DND-41 (cell line): ENCODE measurements around the gene PRXL2B.
"Not testable (repeated sequence)": the region's sequence is repeated elsewhere in the genome, so short reads cannot be mapped to it uniquely, and the experiment has no call there.

ENCODE experiments used
- ATAC-seq: fragments of 200-7000 bp; cut with Tn5 transposase; 3 replicates; pipeline ENCODE4 v1.9.1; 2021; ENCODE audit warnings: low read depth; ENCODE audit not compliant: insufficient read depth
- DNase-seq: peaks from one replicate; pipeline ENCODE4 v3.0.0-alpha.2; 2020
- H2AFZ ChIP-seq: 2 replicates; pipeline ENCODE4 v1.6.0; 2012; ENCODE audit warnings: low read depth, low read length
- H3K27ac ChIP-seq: 2 replicates; pipeline ENCODE4 v1.5.1; 2012; ENCODE audit warnings: low read length, inconsistent platforms
- H3K27me3 ChIP-seq: fragments of 200-600 bp; sonication (generic); 2 replicates; pipeline ENCODE4 v1.6.0; 2012; ENCODE audit warnings: low read length, mild to moderate bottlenecking, inconsistent platforms; ENCODE audit not compliant: insufficient read depth, poor library complexity
- H3K36me3 ChIP-seq: 2 replicates; pipeline ENCODE4 v1.5.1; 2012; ENCODE audit warnings: low read length, inconsistent platforms; ENCODE audit not compliant: insufficient read depth
- H3K4me1 ChIP-seq: 2 replicates; pipeline ENCODE4 v1.5.1; 2012; ENCODE audit warnings: mild to moderate bottlenecking, low read length; ENCODE audit not compliant: insufficient read depth
- H3K4me2 ChIP-seq: 2 replicates; pipeline ENCODE4 v1.6.0; 2012; ENCODE audit warnings: mild to moderate bottlenecking, moderate library complexity, low read length, inconsistent platforms; ENCODE audit not compliant: insufficient read depth
- H3K4me3 ChIP-seq, 2 experiments: fragments of 200-600 bp in 1 of 2; shearing (Covaris generic) in 1 of 2; 2 replicates each; pipeline ENCODE4 v1.5.1; 2012 to 2016; ENCODE audit warnings: inconsistent platforms in 2 of 2, low read length in 2 of 2, mild to moderate bottlenecking in 2 of 2, low read depth in 1 of 2, moderate library complexity in 1 of 2
- H3K79me2 ChIP-seq: 2 replicates; pipeline ENCODE4 v1.6.0; 2012; ENCODE audit warnings: low read length, inconsistent platforms; ENCODE audit not compliant: insufficient read depth
- H3K9ac ChIP-seq: 2 replicates; pipeline ENCODE4 v1.6.0; 2012; ENCODE audit warnings: low read depth, mild to moderate bottlenecking, inconsistent platforms, low read length, moderate library complexity
- H3K9me3 ChIP-seq: 2 replicates; pipeline ENCODE4 v1.5.1; 2012; ENCODE audit warnings: low read length, moderate library complexity, mild to moderate bottlenecking, inconsistent platforms; ENCODE audit not compliant: insufficient read depth, severe bottlenecking
- H4K20me1 ChIP-seq: 2 replicates; pipeline ENCODE4 v1.6.0; 2012; ENCODE audit warnings: low read length; ENCODE audit not compliant: insufficient read depth
- EZH2 ChIP-seq: IDR thresholded peaks from 3 replicates; pipeline ENCODE4 v1.6.1; 2012; ENCODE audit warnings: borderline replicate concordance, low read depth, mild to moderate bottlenecking, moderate library complexity, low read length, inconsistent platforms; ENCODE audit not compliant: severe bottlenecking
- TF ChIP-seq, protein P1 (sequence below): IDR thresholded peaks from 2 replicates; pipeline ENCODE4 v1.5.1; 2012; ENCODE audit warnings: borderline replicate concordance, low read length, moderate library complexity, mild to moderate bottlenecking; ENCODE audit not compliant: poor library complexity, severe bottlenecking; ENCODE audit errors: extremely low read depth

Gene PRXL2B

GRCh38 chr1:2567083-2567679 lies 19.4 kb upstream of the PRXL2B start:
- no peak overlapping the region for H3K4me2 ChIP-seq
- ATAC-seq (no peak), DNase-seq (no peak)
- H3K4me1 ChIP-seq = no peaks in the 10 kb centered on the region
- H4K20me1 ChIP-seq = no peaks in the 10 kb centered on the region
- no peak overlapping the region for H2AFZ ChIP-seq
- H3K9me3 ChIP-seq = no peaks in the 10 kb centered on the region
- H3K79me2 ChIP-seq = no peaks in the 10 kb centered on the region
- H3K27ac ChIP-seq = no peak overlapping the region
- H3K36me3 ChIP-seq = no peaks in the 10 kb centered on the region
- no peaks in the 10 kb centered on the region for H3K27me3 ChIP-seq
- no peak overlapping the region for H3K9ac ChIP-seq
- TF ChIP-seq, protein P1, sequence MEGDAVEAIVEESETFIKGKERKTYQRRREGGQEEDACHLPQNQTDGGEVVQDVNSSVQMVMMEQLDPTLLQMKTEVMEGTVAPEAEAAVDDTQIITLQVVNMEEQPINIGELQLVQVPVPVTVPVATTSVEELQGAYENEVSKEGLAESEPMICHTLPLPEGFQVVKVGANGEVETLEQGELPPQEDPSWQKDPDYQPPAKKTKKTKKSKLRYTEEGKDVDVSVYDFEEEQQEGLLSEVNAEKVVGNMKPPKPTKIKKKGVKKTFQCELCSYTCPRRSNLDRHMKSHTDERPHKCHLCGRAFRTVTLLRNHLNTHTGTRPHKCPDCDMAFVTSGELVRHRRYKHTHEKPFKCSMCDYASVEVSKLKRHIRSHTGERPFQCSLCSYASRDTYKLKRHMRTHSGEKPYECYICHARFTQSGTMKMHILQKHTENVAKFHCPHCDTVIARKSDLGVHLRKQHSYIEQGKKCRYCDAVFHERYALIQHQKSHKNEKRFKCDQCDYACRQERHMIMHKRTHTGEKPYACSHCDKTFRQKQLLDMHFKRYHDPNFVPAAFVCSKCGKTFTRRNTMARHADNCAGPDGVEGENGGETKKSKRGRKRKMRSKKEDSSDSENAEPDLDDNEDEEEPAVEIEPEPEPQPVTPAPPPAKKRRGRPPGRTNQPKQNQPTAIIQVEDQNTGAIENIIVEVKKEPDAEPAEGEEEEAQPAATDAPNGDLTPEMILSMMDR = no peak
- TF ChIP-seq EZH2 = no peak
- no peak overlapping the region for H3K4me3 ChIP-seq

DNA sequence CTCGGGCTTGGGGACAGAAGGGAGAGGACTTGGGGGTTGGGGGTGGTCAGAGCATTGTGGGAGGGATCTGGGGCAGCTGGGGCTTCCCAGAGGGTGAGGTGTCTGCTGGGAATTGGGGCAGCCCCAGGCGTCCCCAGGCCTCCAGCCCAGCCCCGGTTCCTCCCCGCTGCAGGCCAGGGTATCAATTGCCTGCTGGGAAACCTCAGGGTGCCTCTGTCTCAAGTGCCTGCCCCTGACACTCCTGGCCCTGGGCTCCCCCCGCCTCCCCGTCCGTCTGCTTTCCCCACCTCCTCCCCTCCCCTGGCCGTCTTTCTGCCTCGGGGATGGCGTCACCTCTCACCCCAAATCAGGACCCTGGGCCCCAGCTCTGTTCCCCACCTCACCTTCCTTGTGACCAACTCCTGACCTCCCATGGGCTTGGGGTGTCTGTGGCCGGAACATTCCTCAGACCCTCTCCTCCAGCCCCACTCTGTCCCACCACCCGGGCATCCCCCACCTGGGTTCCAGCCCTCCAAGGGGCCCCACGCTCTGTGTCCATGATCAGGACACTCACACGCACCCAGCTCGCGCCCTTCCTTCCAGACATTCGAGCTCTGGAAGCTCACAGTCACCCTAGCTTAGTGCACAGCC lies 18.3 kb upstream of the PRXL2B start:
- not testable (repeated sequence) for H3K36me3 ChIP-seq, H3K9ac ChIP-seq, H3K4me1 ChIP-seq, H3K4me2 ChIP-seq, ATAC-seq, H3K9me3 ChIP-seq, H3K27me3 ChIP-seq, DNase-seq, H3K27ac ChIP-seq, H2AFZ ChIP-seq, H3K4me3 ChIP-seq, H4K20me1 ChIP-seq, H3K79me2 ChIP-seq

GRCh38 chr1:2569060-2569459 lies 17.5 kb upstream of the PRXL2B start:
- Histone ChIP-seq H3K9me3 (no peaks in the 10 kb centered on the region), H3K36me3 (no peaks in the 10 kb centered on the region), H3K4me2 (no peak overlapping the region), H3K27ac (no peak overlapping the region), H3K4me3 (no peak overlapping the region), H3K27me3 (no peaks in the 10 kb centered on the region), H3K79me2 (no peaks in the 10 kb centered on the region), H3K9ac (no peak overlapping the region), H4K20me1 (no peaks in the 10 kb centered on the region), H2AFZ (no peak overlapping the region), H3K4me1 (no peaks in the 10 kb centered on the region)
- ATAC-seq = no peak
- no peak for TF ChIP-seq EZH2
- TF ChIP-seq, protein P1 = no peak
- no peak for DNase-seq

DNA sequence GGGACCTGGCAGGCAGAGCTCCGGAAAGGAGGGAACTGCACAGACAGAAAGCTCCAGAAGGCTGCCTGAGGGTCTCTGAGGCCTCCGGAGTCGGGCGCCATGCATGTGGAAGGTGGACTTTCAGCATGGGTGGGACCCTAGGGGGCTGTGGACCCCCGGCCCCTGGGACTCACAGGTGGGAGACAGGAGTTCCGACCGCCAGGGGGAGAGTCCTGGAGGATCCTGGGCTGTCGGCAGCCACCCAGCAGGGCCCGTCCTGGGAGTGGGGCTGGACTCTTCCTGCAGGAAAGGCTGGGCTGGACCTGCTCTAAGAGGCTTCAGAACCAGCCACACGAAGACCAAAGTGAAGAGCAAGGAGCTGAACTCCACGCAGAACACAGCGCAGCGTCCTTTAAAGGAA lies 16.9 kb upstream of the PRXL2B start:
- not testable (repeated sequence) for ATAC-seq, H2AFZ ChIP-seq, H3K27me3 ChIP-seq, H3K36me3 ChIP-seq, H3K4me3 ChIP-seq, H3K79me2 ChIP-seq, H3K9ac ChIP-seq, H4K20me1 ChIP-seq, DNase-seq, H3K9me3 ChIP-seq, H3K4me1 ChIP-seq, H3K27ac ChIP-seq, H3K4me2 ChIP-seq
